GM12878 (cell line): ENCODE results near the gene RBM19. TPM values are rescaled to one million over a fixed set of nuclear protein-coding genes. Genes with fewer than 3 reads are reported as not detected.

Experiments
- ATAC-seq: fragments of 200-7000 bp; cut with Tn5 transposase; 3 replicates; pipeline ENCODE4 v1.9.1; 2020; ENCODE audit warnings: mild to moderate bottlenecking, moderate library complexity
- BruUV-seq: library from RNA; stranded (reverse); fragments of 400-500 nt; replicated peaks from 2 replicates; lab custom pipeline; 2021; lab: Mats Ljungman, UMichigan
- CTCF ChIA-PET: fragments of 300-600 bp; sonication (Branson Sonifier 250); formaldehyde crosslinking; extraction: SDS; loops from one replicate; lab custom pipeline; 2021; ENCODE audit warnings: inconsistent platforms; lab: Yijun Ruan, JAX
- POLR2A ChIA-PET: fragments of 350-600 bp; formaldehyde crosslinking; extraction: SDS; loops from one replicate; lab custom pipeline; 2021; ENCODE audit warnings: inconsistent platforms; lab: Charles Lee
- RAD21 ChIA-PET: fragments of 300-600 bp; sonication (Branson Sonifier 250); formaldehyde crosslinking; loops from one replicate; lab custom pipeline; 2023; ENCODE audit warnings: antibody characterized with exemption; ENCODE audit not compliant: unreplicated experiment; lab: Charles Lee
- SMC1A ChIA-PET: fragments of 300-600 bp; sonication (Branson Sonifier 250); formaldehyde crosslinking; loops from one replicate; lab custom pipeline; 2023; ENCODE audit not compliant: unreplicated experiment, uncharacterized antibody; lab: Charles Lee
- DNase-seq: peaks from one replicate; pipeline ENCODE4 v3.0.0-alpha.2; 2011; ENCODE audit warnings: low read depth, low spot score
- FAIRE-seq: peaks from 3 replicates; lab custom pipeline; 2011; peaks lifted over from hg19 to GRCh38; lab: Jason Lieb, UNC
- H2AFZ ChIP-seq: 2 replicates; pipeline ENCODE4 v1.6.0; 2011; ENCODE audit warnings: low read depth, low read length, control low read depth; ENCODE audit not compliant: control insufficient read depth
- H3K27ac ChIP-seq: 2 replicates; pipeline ENCODE4 v1.5.1; 2011; ENCODE audit warnings: control low read depth; ENCODE audit not compliant: control insufficient read depth, insufficient read depth
- H3K27me3 ChIP-seq, 2 experiments: replicated peaks in 1 of 2; 2 replicates each; pipeline versions ENCODE4 v1.6.0 to v1.6.1; 2011; ENCODE audit warnings: low read length in 1 of 2; ENCODE audit not compliant: control insufficient read depth in 2 of 2, insufficient read depth in 2 of 2
- H3K36me3 ChIP-seq, 2 experiments: 2 replicates each; pipeline ENCODE4 v1.5.1; 2011; ENCODE audit warnings: low read length in 1 of 2; ENCODE audit not compliant: control insufficient read depth in 2 of 2, insufficient read depth in 2 of 2
- H3K4me1 ChIP-seq: 2 replicates; pipeline ENCODE4 v1.6.1; 2011; ENCODE audit warnings: mild to moderate bottlenecking, low read length, moderate library complexity, mixed read lengths; ENCODE audit not compliant: control insufficient read depth, insufficient read depth
- H3K4me2 ChIP-seq: 2 replicates; pipeline ENCODE4 v1.6.0; 2011; ENCODE audit warnings: control low read depth; ENCODE audit not compliant: control insufficient read depth, insufficient read depth
- H3K4me3 ChIP-seq: fragments of 200-600 bp; sonication (generic); 2 replicates; pipeline ENCODE4 v1.5.1; 2016
- H3K79me2 ChIP-seq: 2 replicates; pipeline ENCODE4 v1.6.0; 2011; ENCODE audit warnings: low read length; ENCODE audit not compliant: control insufficient read depth, insufficient read depth
- H3K9ac ChIP-seq: 2 replicates; pipeline ENCODE4 v1.8.0; 2011; ENCODE audit warnings: low read length, control low read depth, mixed read lengths; ENCODE audit not compliant: control insufficient read depth, insufficient read depth
- H3K9me3 ChIP-seq: replicated peaks from 3 replicates; pipeline ENCODE4 v1.5.1; 2011; ENCODE audit warnings: mild to moderate bottlenecking, low read length; ENCODE audit not compliant: control insufficient read depth, insufficient read depth
- H4K20me1 ChIP-seq: 2 replicates; pipeline ENCODE4 v1.6.0; 2011; ENCODE audit not compliant: control insufficient read depth, insufficient read depth
- CHD1 ChIP-seq: IDR thresholded peaks from 2 replicates; pipeline ENCODE4 v1.6.1; 2012; ENCODE audit warnings: low read depth, low read length, improper control_type of control experiment
- EED ChIP-seq: sonication (generic); IDR thresholded peaks from 2 replicates; pipeline ENCODE4 v1.6.1; 2016; ENCODE audit warnings: antibody characterized with exemption, low read depth
- FOXK2 ChIP-seq: fragments of 450-650 bp; IDR thresholded peaks from 2 replicates; pipeline ENCODE4 v1.6.1; 2017; ENCODE audit warnings: mild to moderate bottlenecking, moderate library complexity
- IKZF2 ChIP-seq, 2 experiments: fragments of 450-650 bp; IDR thresholded peaks; 2 replicates each; pipeline ENCODE4 v1.6.1; 2017; ENCODE audit warnings: mild to moderate bottlenecking in 2 of 2, moderate library complexity in 2 of 2
- IRF4 ChIP-seq: IDR thresholded peaks from 2 replicates; pipeline ENCODE4 v1.6.1; 2011; ENCODE audit warnings: low read depth, low read length
- MYC ChIP-seq: IDR thresholded peaks from 2 replicates; pipeline ENCODE4 v1.6.1; 2011; ENCODE audit warnings: mild to moderate bottlenecking, low read length, moderate library complexity, inconsistent platforms; ENCODE audit not compliant: insufficient read depth, insufficient replicate concordance, insufficient read length, severe bottlenecking
- NFYA ChIP-seq: IDR thresholded peaks from 2 replicates; pipeline ENCODE4 v1.6.1; 2011; ENCODE audit warnings: low read depth, mild to moderate bottlenecking, low read length, improper control_type of control experiment, borderline replicate concordance
- RCOR1 ChIP-seq: conservative IDR thresholded peaks from 2 replicates; pipeline ENCODE4 v1.6.1; 2012; ENCODE audit warnings: low read depth, low read length, improper control_type of control experiment
- RFX5 ChIP-seq: IDR thresholded peaks from 2 replicates; pipeline ENCODE4 v1.6.1; 2011; ENCODE audit warnings: low read depth, low read length, improper control_type of control experiment
- SMARCA5 ChIP-seq: fragments of 450-650 bp; IDR thresholded peaks from 2 replicates; pipeline ENCODE4 v1.6.1; 2017; ENCODE audit warnings: mild to moderate bottlenecking
- SRF ChIP-seq, 2 experiments: IDR thresholded peaks; 2 replicates each; pipeline ENCODE4 v1.6.1; 2011; ENCODE audit warnings: low read depth in 2 of 2, low read length in 2 of 2, mild to moderate bottlenecking in 1 of 2, moderate library complexity in 1 of 2
- STAT1 ChIP-seq: fragments of 450-650 bp; conservative IDR thresholded peaks from 2 replicates; pipeline ENCODE4 v1.6.1; 2014; ENCODE audit warnings: antibody characterized with exemption, mild to moderate bottlenecking
- YBX1 ChIP-seq: fragments of 450-650 bp; IDR thresholded peaks from 2 replicates; pipeline ENCODE4 v1.6.1; 2016; ENCODE audit warnings: antibody characterized with exemption
- ZNF207 ChIP-seq: fragments of 450-650 bp; IDR thresholded peaks from 2 replicates; pipeline ENCODE4 v1.6.1; 2014; ENCODE audit warnings: antibody characterized with exemption, mild to moderate bottlenecking, borderline replicate concordance
- WGBS: methylation state at CpG from one replicate; pipeline ENCODE4 v1.1.6; 2016; ENCODE audit warnings: low lambda C conversion rate; ENCODE audit not compliant: insufficient replicate concordance, insufficient coverage; ENCODE audit errors: missing lambda C conversion rate; 5-methylcytosine and 5-hydroxymethylcytosine counted together
- in situ Hi-C: fragments of 300-500 bp; cut with MboI; formaldehyde crosslinking; loops from 9 replicates; pipeline ENCODE4 v1.14.3; 2018; ENCODE audit warnings: mixed read lengths
- intact Hi-C: fragments of 100-400 bp; cut with micrococcal nuclease; formaldehyde crosslinking; loops from one replicate; pipeline ENCODE4 v1.14.2; 2022; ENCODE audit not compliant: unreplicated experiment
- polyA plus RNA-seq, 11 experiments: library from polyadenylated mRNA; depleted of rRNA in 4 of 11; unstranded in 6 of 11; stranded (reverse) in 5 of 11; fragments of >200 nt; fragmentation: Nextera tagmentation in 4 of 11; fragmentation: Illumina TruSeq in 1 of 11; extraction: Ambion mirVana in 4 of 11; extraction: Trizol in 1 of 11; gene quantifications; 1 replicate in 1 of 11; 2 replicates in 10 of 11; pipeline versions ENCODE4 v1.2.1 to v1.2.3, GENCODE V29; 2011 to 2016; ENCODE audit warnings: inconsistent platforms in 2 of 11, missing spikeins in 2 of 11, low read depth in 1 of 11
- total RNA-seq, 4 experiments: library from RNA; depleted of rRNA in 3 of 4; stranded (reverse); fragments of >200 nt in 3 of 4; fragmentation: Illumina TruSeq in 1 of 4; extraction: Trizol in 1 of 4; gene quantifications; 2 replicates each; pipeline versions ENCODE4 v1.2.1 to v1.2.3, GENCODE V29; 2013 to 2021
- TF ChIP-seq, protein P1 (sequence below): IDR thresholded peaks from 2 replicates; pipeline ENCODE4 v1.6.1; 2012; ENCODE audit warnings: low read depth, low read length, improper control_type of control experiment
- TF ChIP-seq, protein P2 (sequence below): fragments of 450-650 bp; IDR thresholded peaks from 2 replicates; pipeline ENCODE4 v1.6.1; 2017; ENCODE audit warnings: low read depth, mild to moderate bottlenecking, moderate library complexity
- TF ChIP-seq, protein P3 (sequence below): fragments of 450-650 bp; IDR thresholded peaks from 2 replicates; pipeline ENCODE4 v1.6.1; 2014; ENCODE audit warnings: mild to moderate bottlenecking

RBM19 gene
- total and polyA plus RNA-seq, 10 of the 15 experiments (the other 5 are each of a cell fraction or from before 2014, with no cell fraction given): 4.2 to 42.9 (median 28.4) TPM

DNA sequence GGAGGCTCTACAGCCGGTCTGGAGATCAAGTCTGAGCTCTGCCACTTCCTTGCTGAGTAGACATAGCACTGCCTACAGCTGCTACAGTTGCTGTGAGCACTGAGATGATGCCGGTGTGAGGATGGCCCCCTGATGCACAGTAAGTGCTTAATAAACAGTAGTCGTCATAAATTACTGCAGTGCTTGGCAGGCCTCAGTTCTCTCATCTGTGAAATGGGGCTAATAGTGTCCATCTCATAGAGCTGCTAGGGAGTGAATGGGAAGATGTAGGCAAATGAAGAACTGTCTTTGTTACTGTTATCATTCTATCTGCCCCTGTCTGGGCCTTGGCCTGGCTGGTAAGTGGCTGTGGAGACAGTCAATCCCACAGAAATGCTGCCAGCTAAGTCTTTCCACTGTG lies 124.3 kb downstream of the RBM19 start:
- no peaks in the 10 kb centered on the region for H3K9me3 ChIP-seq
- H3K27ac ChIP-seq: no peak overlapping the region
- intact Hi-C loops: no loop called here
- no peak overlapping the region for H3K4me2 ChIP-seq
- no peaks in the 10 kb centered on the region for H4K20me1 ChIP-seq
- 76% methylated on average over 3 of the region's 3 CpGs for WGBS
- H3K4me1 ChIP-seq: no peaks in the 10 kb centered on the region
- H3K4me3 ChIP-seq: no peak overlapping the region
- POLR2A ChIA-PET: no interaction called here
- DNase-seq (no peak), ATAC-seq (no peak), FAIRE-seq (no peak)
- CTCF ChIA-PET: no interaction called here
- SMC1A ChIA-PET: no interaction called here
- BruUV-seq: no TSS peak
- H3K36me3 ChIP-seq: peaks cover 4 to 15% of the 10 kb centered on the region in 2 experiments; a peak in 3 of 4 replicates
- no peak overlapping the region for H2AFZ ChIP-seq
- H3K9ac ChIP-seq: no peak overlapping the region
- no peaks in the 10 kb centered on the region for H3K79me2 ChIP-seq
- in situ Hi-C loops: no loop called here
- no peaks in the 10 kb centered on the region for H3K27me3 ChIP-seq
- RAD21 ChIA-PET: no interaction called here
- TF ChIP-seq, protein P1, sequence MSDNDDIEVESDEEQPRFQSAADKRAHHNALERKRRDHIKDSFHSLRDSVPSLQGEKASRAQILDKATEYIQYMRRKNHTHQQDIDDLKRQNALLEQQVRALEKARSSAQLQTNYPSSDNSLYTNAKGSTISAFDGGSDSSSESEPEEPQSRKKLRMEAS: no peak
- TF ChIP-seq EED (no peak), RCOR1 (no peak), NFYA (no peak), IRF4 (no peak), MYC (no peak), FOXK2 (no peak), SRF (IDR thresholded peaks at IDR 0.05; ENCODE audit: low read depth in 2 of 2, low read length in 2 of 2) (no peak), CHD1 (no peak), SMARCA5 (no peak), ZNF207 (no peak), RFX5 (no peak), YBX1 (no peak), IKZF2 (IDR thresholded peaks at IDR 0.05) (no peak), STAT1 (no peak)
- TF ChIP-seq, protein P2, sequence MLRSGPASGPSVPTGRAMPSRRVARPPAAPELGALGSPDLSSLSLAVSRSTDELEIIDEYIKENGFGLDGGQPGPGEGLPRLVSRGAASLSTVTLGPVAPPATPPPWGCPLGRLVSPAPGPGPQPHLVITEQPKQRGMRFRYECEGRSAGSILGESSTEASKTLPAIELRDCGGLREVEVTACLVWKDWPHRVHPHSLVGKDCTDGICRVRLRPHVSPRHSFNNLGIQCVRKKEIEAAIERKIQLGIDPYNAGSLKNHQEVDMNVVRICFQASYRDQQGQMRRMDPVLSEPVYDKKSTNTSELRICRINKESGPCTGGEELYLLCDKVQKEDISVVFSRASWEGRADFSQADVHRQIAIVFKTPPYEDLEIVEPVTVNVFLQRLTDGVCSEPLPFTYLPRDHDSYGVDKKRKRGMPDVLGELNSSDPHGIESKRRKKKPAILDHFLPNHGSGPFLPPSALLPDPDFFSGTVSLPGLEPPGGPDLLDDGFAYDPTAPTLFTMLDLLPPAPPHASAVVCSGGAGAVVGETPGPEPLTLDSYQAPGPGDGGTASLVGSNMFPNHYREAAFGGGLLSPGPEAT: no peak
- TF ChIP-seq, protein P3, sequence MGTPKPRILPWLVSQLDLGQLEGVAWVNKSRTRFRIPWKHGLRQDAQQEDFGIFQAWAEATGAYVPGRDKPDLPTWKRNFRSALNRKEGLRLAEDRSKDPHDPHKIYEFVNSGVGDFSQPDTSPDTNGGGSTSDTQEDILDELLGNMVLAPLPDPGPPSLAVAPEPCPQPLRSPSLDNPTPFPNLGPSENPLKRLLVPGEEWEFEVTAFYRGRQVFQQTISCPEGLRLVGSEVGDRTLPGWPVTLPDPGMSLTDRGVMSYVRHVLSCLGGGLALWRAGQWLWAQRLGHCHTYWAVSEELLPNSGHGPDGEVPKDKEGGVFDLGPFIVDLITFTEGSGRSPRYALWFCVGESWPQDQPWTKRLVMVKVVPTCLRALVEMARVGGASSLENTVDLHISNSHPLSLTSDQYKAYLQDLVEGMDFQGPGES: no peak
